ENCODE results near the gene DLAT.

- TF ChIP-seq, protein P1, sequence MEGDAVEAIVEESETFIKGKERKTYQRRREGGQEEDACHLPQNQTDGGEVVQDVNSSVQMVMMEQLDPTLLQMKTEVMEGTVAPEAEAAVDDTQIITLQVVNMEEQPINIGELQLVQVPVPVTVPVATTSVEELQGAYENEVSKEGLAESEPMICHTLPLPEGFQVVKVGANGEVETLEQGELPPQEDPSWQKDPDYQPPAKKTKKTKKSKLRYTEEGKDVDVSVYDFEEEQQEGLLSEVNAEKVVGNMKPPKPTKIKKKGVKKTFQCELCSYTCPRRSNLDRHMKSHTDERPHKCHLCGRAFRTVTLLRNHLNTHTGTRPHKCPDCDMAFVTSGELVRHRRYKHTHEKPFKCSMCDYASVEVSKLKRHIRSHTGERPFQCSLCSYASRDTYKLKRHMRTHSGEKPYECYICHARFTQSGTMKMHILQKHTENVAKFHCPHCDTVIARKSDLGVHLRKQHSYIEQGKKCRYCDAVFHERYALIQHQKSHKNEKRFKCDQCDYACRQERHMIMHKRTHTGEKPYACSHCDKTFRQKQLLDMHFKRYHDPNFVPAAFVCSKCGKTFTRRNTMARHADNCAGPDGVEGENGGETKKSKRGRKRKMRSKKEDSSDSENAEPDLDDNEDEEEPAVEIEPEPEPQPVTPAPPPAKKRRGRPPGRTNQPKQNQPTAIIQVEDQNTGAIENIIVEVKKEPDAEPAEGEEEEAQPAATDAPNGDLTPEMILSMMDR (IDR thresholded peaks at IDR 0.05; ENCODE audit: insufficient read depth, low read length, poor library complexity, severe bottlenecking), result no peak
- no peak for TF ChIP-seq EZH2phosphoT487 (conservative IDR thresholded peaks at IDR 0.05; ENCODE audit: low read length)
These were observed 32.9 kb upstream of the DLAT start for GRCh38 chr11:111992206-111992855.
